GM23248 (cell line): Measurements from ENCODE around the gene TXN2. TPM values are rescaled to one million over a fixed set of nuclear protein-coding genes. Genes with fewer than 3 reads are reported as not detected.

ENCODE experiments used
- DNase-seq: peaks from one replicate; pipeline ENCODE4 v3.0.0-alpha.2; 2015
- H2AFZ ChIP-seq: fragments of 200-600 bp; sonication (generic); 2 replicates; pipeline ENCODE4 v1.6.1; 2016; ENCODE audit warnings: antibody characterized with exemption
- H3F3A ChIP-seq: fragments of 200-600 bp; sonication (generic); 2 replicates; pipeline ENCODE4 v1.6.1; 2016; ENCODE audit warnings: mild to moderate bottlenecking, antibody characterized with exemption, mixed run types; ENCODE audit not compliant: insufficient read depth
- H3K27ac ChIP-seq: fragments of 200-600 bp; sonication (generic); 2 replicates; pipeline ENCODE4 v1.5.1; 2016; ENCODE audit warnings: mild to moderate bottlenecking
- H3K27me3 ChIP-seq: fragments of 200-600 bp; sonication (generic); replicated peaks from 2 replicates; pipeline ENCODE4 v1.6.1; 2016; ENCODE audit warnings: mild to moderate bottlenecking; ENCODE audit not compliant: insufficient read depth
- H3K36me3 ChIP-seq: fragments of 200-600 bp; sonication (generic); 2 replicates; pipeline ENCODE4 v1.6.1; 2016; ENCODE audit warnings: low read depth, mild to moderate bottlenecking
- H3K4me1 ChIP-seq: fragments of 200-600 bp; sonication (generic); 2 replicates; pipeline ENCODE4 v1.6.1; 2016; ENCODE audit warnings: mild to moderate bottlenecking; ENCODE audit not compliant: insufficient read depth
- H3K4me2 ChIP-seq: fragments of 200-600 bp; sonication (generic); one replicate; pipeline ENCODE4 v1.6.1; 2016; ENCODE audit warnings: mild to moderate bottlenecking; ENCODE audit not compliant: unreplicated experiment
- H3K4me3 ChIP-seq: fragments of 200-600 bp; sonication (generic); 2 replicates; pipeline ENCODE4 v1.5.1; 2016; ENCODE audit warnings: mild to moderate bottlenecking
- H3K79me2 ChIP-seq: fragments of 200-600 bp; sonication (generic); 2 replicates; pipeline ENCODE4 v1.6.1; 2016; ENCODE audit warnings: mild to moderate bottlenecking; ENCODE audit not compliant: insufficient read depth
- H3K9ac ChIP-seq: fragments of 200-600 bp; sonication (generic); 2 replicates; pipeline ENCODE4 v1.6.1; 2016; ENCODE audit warnings: mild to moderate bottlenecking
- H3K9me2 ChIP-seq: fragments of 200-600 bp; sonication (generic); 2 replicates; pipeline ENCODE4 v1.6.1; 2016; ENCODE audit warnings: mixed run types, mild to moderate bottlenecking, moderate library complexity; ENCODE audit not compliant: insufficient read depth
- H3K9me3 ChIP-seq: fragments of 200-600 bp; sonication (generic); one replicate; pipeline ENCODE4 v1.6.1; 2017; ENCODE audit warnings: low read depth
- H4K20me1 ChIP-seq: fragments of 200-600 bp; sonication (generic); 2 replicates; pipeline ENCODE4 v1.6.0; 2016; ENCODE audit not compliant: insufficient read depth
- EZH2 ChIP-seq: fragments of 200-600 bp; sonication (generic); IDR thresholded peaks from 2 replicates; pipeline ENCODE4 v1.6.1; 2018; ENCODE audit warnings: antibody characterized with exemption, mild to moderate bottlenecking; ENCODE audit not compliant: insufficient read depth, poor library complexity, severe bottlenecking
- EZH2phosphoT487 ChIP-seq: fragments of 200-600 bp; sonication (generic); IDR thresholded peaks from 2 replicates; pipeline ENCODE4 v1.6.1; 2018; ENCODE audit warnings: antibody characterized with exemption, moderate library complexity, mild to moderate bottlenecking, low read depth; ENCODE audit not compliant: insufficient read depth
- WGBS, 2 experiments: methylation state at CpG; one replicate each; pipeline ENCODE4 v1.1.6; 2015 to 2017; ENCODE audit warnings: low lambda C conversion rate in 2 of 2, low coverage in 1 of 2; ENCODE audit errors: missing lambda C conversion rate in 2 of 2; 5-methylcytosine and 5-hydroxymethylcytosine counted together
- in situ Hi-C: fragments of 300-500 bp; cut with MboI; formaldehyde crosslinking; loops from 2 replicates; pipeline ENCODE4 v1.15.0; 2020
- polyA plus RNA-seq: library from polyadenylated mRNA; unstranded; fragments of >200 nt; fragmentation: Nextera tagmentation; extraction: Ambion mirVana; gene quantifications from 2 replicates; pipeline ENCODE4 v1.2.1, GENCODE V29; 2016
- total RNA-seq: library from RNA; depleted of rRNA; stranded (reverse); fragments of >200 nt; shearing (Covaris generic); gene quantifications from 2 replicates; pipeline ENCODE4 v1.2.3, GENCODE V29; 2014

Gene TXN2
- total and polyA plus RNA-seq, 2 experiments from 2014 or later, result 24.0 to 104 TPM

GRCh38 chr22:36478966-36479365 is 2.5 kb downstream of the TXN2 start:
- WGBS, 2 experiments, result 95 to 96% methylated on average over 4 of the region's 4 CpGs
- H3K27ac ChIP-seq, result no peak overlapping the region
- no peak for TF ChIP-seq EZH2phosphoT487
- TF ChIP-seq EZH2, result no peak
- H3K4me2 ChIP-seq, result no peak overlapping the region
- no peak overlapping the region for H2AFZ ChIP-seq
- DNase-seq, result no peak
- peaks cover 9% of the 10 kb centered on the region; the same call in 1 of the 2 replicates for H3K36me3 ChIP-seq
- in situ Hi-C loops, result loop anchor here (25.0 kb wide), 1 partner anchor 292 kb away; no protein-coding TSS in a partner anchor
- no peaks in the 10 kb centered on the region for H3K27me3 ChIP-seq
- no peaks in the 10 kb centered on the region for H4K20me1 ChIP-seq
- peaks cover 15% of the 10 kb centered on the region for H3K4me1 ChIP-seq
- no peak overlapping the region for H3K9ac ChIP-seq
- no peaks in the 10 kb centered on the region for H3F3A ChIP-seq
- peaks cover 42% of the 10 kb centered on the region for H3K79me2 ChIP-seq
- no peak overlapping the region for H3K4me3 ChIP-seq
- H3K9me3 ChIP-seq, result no peaks in the 10 kb centered on the region
- no peaks in the 10 kb centered on the region for H3K9me2 ChIP-seq

GRCh38 chr22:36475341-36475740 is 6.1 kb downstream of the TXN2 start:
- Histone ChIP-seq H3F3A (peaks cover 18% of the 10 kb centered on the region), H4K20me1 (no peaks in the 10 kb centered on the region), H3K27me3 (no peaks in the 10 kb centered on the region), H3K79me2 (peaks cover 38% of the 10 kb centered on the region), H3K4me2 (no peak overlapping the region), H3K36me3 (peaks cover 9% of the 10 kb centered on the region; the same call in 1 of the 2 replicates), H3K4me1 (peaks cover 22% of the 10 kb centered on the region), H3K9me3 (no peaks in the 10 kb centered on the region), H3K9me2 (no peaks in the 10 kb centered on the region), H3K4me3 (no peak overlapping the region), H2AFZ (no peak overlapping the region), H3K27ac (no peak overlapping the region), H3K9ac (no peak overlapping the region)
- in situ Hi-C loops, result loop anchor here (25.0 kb wide), 1 partner anchor 288 kb away; no protein-coding TSS in a partner anchor
- 97 to 99% methylated on average over 6 of the region's 6 CpGs for WGBS, 2 experiments
- TF ChIP-seq EZH2phosphoT487 (no peak), EZH2 (no peak)
- DNase-seq, result no peak

GRCh38 chr22:36472689-36473088 is 8.8 kb downstream of the TXN2 start:
- Histone ChIP-seq H3K27me3 (no peaks in the 10 kb centered on the region), H3K36me3 (peaks cover 9% of the 10 kb centered on the region; the same call in 1 of the 2 replicates), H4K20me1 (no peaks in the 10 kb centered on the region), H3F3A (peaks cover 26% of the 10 kb centered on the region), H3K4me3 (no peak overlapping the region), H3K9me3 (no peaks in the 10 kb centered on the region), H3K27ac (peak overlapping the region; percentile 82; the same call in 1 of the 2 replicates), H2AFZ (no peak overlapping the region), H3K9me2 (no peaks in the 10 kb centered on the region), H3K4me1 (peaks cover 32% of the 10 kb centered on the region), H3K4me2 (no peak overlapping the region), H3K9ac (no peak overlapping the region), H3K79me2 (peaks cover 35% of the 10 kb centered on the region)
- WGBS, 2 experiments, result 86 to 89% methylated on average over 13 of the region's 13 CpGs
- TF ChIP-seq EZH2 (no peak), EZH2phosphoT487 (no peak)
- no peak for DNase-seq
- in situ Hi-C loops, result no loop called here

- WGBS, 2 experiments, result 62 to 68% methylated on average over 14 of the region's 14 CpGs
- no peak for TF ChIP-seq EZH2
- no peak for TF ChIP-seq EZH2phosphoT487
- H3K27ac ChIP-seq, result peak overlapping the region; percentile 82
- in situ Hi-C loops, result no loop called here
- no peaks in the 10 kb centered on the region for H3K9me2 ChIP-seq
- H3K4me3 ChIP-seq, result no peak overlapping the region
- H3K9ac ChIP-seq, result peak overlapping the region; percentile 38; the same call in 1 of the 2 replicates
- peaks cover 28% of the 10 kb centered on the region for H3K79me2 ChIP-seq
- peaks cover 9% of the 10 kb centered on the region; the same call in 1 of the 2 replicates for H3K36me3 ChIP-seq
- peaks cover 40% of the 10 kb centered on the region for H3K4me1 ChIP-seq
- H2AFZ ChIP-seq, result no peak overlapping the region
- peaks cover 38% of the 10 kb centered on the region for H3F3A ChIP-seq
- H3K27me3 ChIP-seq, result no peaks in the 10 kb centered on the region
- DNase-seq, result peak; percentile 77
- no peaks in the 10 kb centered on the region for H3K9me3 ChIP-seq
- H3K4me2 ChIP-seq, result peak overlapping the region; percentile 5
- no peaks in the 10 kb centered on the region for H4K20me1 ChIP-seq
Observed at GRCh38 chr22:36471341-36471821, 10.1 kb downstream of the TXN2 start.
